Neural crest cell (in vitro differentiated cells): ENCODE measurements around the gene ZNHIT2. TPM values are rescaled to one million over a fixed set of nuclear protein-coding genes. Genes with fewer than 3 reads are reported as not detected.
A peak's percentile ranks its signal among the peaks of the same experiment; 100 is the strongest.

Experiments
- DNase-seq: peaks from one replicate; pipeline ENCODE4 v3.0.0; 2021; ENCODE audit warnings: low read depth, mixed read lengths, low spot score
- H3K27ac Mint-ChIP-seq: one replicate; pipeline ENCODE4 v1.8.0; 2021; ENCODE audit warnings: mild to moderate bottlenecking, mixed read lengths; ENCODE audit not compliant: unreplicated experiment
- H3K27me3 Mint-ChIP-seq: 2 replicates; pipeline ENCODE4 v1.8.0; 2021; ENCODE audit warnings: low read depth, mild to moderate bottlenecking, mixed read lengths
- H3K36me3 Mint-ChIP-seq: 2 replicates; pipeline ENCODE4 v1.8.0; 2021; ENCODE audit warnings: low read depth, mild to moderate bottlenecking, mixed read lengths
- H3K4me1 Mint-ChIP-seq: 2 replicates; pipeline ENCODE4 v1.8.0; 2021; ENCODE audit warnings: mixed read lengths
- H3K4me3 Mint-ChIP-seq: one replicate; pipeline ENCODE4 v1.8.0; 2021; ENCODE audit warnings: mild to moderate bottlenecking, mixed read lengths
- H3K9me3 Mint-ChIP-seq: 2 replicates; pipeline ENCODE4 v1.8.0; 2021; ENCODE audit warnings: mixed read lengths
- total RNA-seq: library from RNA; stranded (reverse); gene quantifications from 2 replicates; pipeline ENCODE4 v1.2.1, GENCODE V29; 2021
- TF ChIP-seq, protein P1 (sequence below): fragments of 200-600 bp; sonication (generic); conservative IDR thresholded peaks from 2 replicates; pipeline ENCODE4 v1.5.0; 2021; ENCODE audit warnings: antibody characterized with exemption, mild to moderate bottlenecking

Gene ZNHIT2
- total RNA-seq, 1 donor from 2014 or later = 8.0 TPM

DNA sequence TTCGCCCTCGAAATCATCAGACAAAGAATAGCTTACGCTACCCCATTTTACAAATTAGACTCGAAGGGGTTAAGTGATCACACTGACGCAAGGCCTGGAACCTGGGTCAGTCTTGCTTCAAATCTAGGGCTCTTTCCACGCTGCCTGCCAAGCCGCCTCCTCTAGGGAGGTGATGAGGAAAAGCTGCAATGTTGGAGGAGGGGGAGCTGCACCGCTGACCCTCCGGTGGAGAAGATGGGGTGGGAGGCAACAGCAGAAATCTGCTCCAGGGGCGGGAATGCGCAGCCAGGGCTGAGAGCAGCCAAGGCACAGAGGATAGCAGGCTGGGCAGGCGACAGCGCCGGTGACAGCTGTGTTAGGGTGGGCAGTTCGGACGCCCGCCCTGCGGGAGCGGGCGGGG, 16.2 kb upstream of the ZNHIT2 start:
- Mint-ChIP-seq H3K36me3 (no peaks in the 10 kb centered on the region), H3K27me3 (peaks cover 15% of the 10 kb centered on the region), H3K4me1 (peaks cover 29% of the 10 kb centered on the region), H3K9me3 (no peaks in the 10 kb centered on the region), H3K4me3 (peak overlapping the region; percentile 100), H3K27ac (peak overlapping the region; percentile 99)
- no peak for DNase-seq
- TF ChIP-seq, protein P1, sequence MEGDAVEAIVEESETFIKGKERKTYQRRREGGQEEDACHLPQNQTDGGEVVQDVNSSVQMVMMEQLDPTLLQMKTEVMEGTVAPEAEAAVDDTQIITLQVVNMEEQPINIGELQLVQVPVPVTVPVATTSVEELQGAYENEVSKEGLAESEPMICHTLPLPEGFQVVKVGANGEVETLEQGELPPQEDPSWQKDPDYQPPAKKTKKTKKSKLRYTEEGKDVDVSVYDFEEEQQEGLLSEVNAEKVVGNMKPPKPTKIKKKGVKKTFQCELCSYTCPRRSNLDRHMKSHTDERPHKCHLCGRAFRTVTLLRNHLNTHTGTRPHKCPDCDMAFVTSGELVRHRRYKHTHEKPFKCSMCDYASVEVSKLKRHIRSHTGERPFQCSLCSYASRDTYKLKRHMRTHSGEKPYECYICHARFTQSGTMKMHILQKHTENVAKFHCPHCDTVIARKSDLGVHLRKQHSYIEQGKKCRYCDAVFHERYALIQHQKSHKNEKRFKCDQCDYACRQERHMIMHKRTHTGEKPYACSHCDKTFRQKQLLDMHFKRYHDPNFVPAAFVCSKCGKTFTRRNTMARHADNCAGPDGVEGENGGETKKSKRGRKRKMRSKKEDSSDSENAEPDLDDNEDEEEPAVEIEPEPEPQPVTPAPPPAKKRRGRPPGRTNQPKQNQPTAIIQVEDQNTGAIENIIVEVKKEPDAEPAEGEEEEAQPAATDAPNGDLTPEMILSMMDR = no peak

DNA sequence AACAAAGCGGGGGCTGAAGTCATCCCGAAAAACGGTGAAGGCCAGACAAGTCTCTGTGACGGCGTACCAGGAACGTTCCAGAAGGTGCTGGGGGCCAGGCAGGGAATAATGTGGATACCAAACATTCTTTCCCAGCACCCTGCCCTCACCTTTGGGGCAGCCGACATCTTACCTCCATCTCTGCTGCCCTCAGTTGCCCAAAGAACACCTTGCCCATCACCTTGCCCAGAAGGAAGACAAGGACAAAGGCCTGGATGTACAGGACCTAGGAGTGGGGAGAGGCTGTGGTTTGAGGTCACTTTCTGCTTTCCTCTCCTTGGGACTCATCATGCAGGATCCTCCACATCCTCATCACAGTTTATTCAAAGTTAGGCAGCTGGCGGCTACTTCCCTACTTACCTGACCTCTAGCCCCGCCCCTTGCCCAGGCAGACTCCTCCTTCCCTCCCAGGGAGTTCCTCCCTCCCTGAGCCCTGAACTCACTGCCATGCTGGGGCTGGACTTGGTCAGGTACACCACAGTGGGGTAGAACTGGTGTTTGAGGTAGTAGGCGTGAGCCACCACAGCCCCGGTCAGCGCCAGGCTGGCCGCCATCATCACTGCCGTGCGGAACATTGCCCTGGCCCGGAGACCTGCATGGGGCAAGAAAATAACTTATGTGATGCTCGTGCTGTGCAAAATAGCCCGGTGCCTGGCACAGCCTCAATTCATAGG, 15.6 kb upstream of the ZNHIT2 start:
- Mint-ChIP-seq H3K4me1 (peaks cover 29% of the 10 kb centered on the region), H3K4me3 (peak overlapping the region; percentile 100), H3K9me3 (no peaks in the 10 kb centered on the region), H3K36me3 (no peaks in the 10 kb centered on the region), H3K27ac (peak overlapping the region; percentile 99), H3K27me3 (peaks cover 13% of the 10 kb centered on the region)
- DNase-seq = no peak
- TF ChIP-seq, protein P1 = no peak

DNA sequence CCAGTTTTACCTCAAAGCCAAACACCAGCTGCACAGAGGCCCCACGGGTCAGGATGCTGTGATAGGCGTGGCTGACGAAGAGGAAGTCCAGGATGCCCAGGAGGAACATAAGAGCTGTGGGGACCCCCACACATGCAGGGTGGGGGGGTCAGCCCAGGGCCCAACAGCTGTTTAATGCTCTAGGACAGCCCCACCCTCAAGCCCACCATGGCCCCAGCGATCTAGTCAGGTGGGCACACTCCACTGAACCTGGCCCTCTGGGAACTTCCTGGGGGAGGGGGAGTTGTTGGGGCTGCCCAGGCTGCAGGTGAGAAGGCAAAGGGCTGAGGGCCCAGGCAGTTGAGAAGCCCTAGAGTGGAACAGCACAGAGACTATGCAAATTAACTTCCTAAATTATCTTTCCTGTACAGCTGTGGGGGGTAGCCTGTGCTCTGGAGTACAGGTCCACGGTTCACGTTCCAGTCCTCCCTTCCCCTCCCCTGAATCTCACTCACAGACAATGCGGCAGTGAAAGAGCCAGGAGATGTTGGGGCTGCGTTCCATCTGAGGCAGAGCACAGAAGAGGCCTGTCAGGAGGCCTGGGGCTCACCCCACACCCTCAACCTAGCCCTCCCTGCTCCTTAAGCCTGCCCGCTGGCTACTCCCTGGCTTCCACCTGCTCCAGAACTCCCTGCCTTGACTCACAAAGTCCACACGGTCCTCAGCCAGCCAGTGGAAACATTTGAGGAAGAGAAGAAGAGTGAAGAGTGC, 14.9 kb upstream of the ZNHIT2 start:
- Mint-ChIP-seq H3K4me1 (peaks cover 29% of the 10 kb centered on the region), H3K27ac (no peak overlapping the region), H3K27me3 (peaks cover 11% of the 10 kb centered on the region), H3K9me3 (no peaks in the 10 kb centered on the region), H3K4me3 (peak overlapping the region; percentile 100), H3K36me3 (no peaks in the 10 kb centered on the region)
- TF ChIP-seq, protein P1 = no peak
- DNase-seq = no peak

DNA sequence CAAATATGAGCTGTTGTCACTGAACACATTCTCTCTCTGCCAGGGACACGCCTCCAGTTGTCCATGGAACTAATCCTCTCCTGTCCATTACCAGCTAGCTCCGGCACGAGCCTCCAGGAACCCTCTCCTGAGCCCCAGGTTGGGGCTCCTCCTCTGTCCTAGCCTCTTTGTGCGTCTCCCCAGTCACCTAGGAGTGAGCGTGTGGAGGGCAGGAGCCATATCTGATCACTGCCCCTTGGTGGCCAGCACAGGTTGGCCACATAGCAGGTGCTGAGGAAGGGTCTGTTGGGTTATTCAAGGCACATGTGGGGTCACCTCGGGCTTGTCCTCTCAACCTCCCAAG, 14.4 kb upstream of the ZNHIT2 start:
- Mint-ChIP-seq H3K4me3 (peak overlapping the region; percentile 100), H3K9me3 (no peaks in the 10 kb centered on the region)

DNA sequence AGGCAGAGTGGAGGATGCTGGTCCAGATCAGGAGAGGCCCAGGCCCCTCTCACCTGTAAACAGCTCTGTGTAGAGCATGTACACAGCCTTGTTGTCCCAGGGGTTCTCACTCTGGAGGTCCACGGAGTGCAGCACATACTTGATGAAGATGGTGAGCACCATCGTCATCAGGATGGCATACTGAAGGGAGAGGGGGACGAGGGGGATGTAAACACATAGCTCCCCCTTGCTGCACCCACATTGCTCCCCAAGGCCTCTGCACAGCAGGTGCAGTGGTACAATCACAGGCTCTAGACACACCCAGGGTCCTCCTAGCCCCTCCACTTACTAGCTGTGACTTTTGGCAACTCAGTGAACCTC, 13.9 kb upstream of the ZNHIT2 start:
- TF ChIP-seq, protein P1 = no peak
- Mint-ChIP-seq H3K27ac (no peak overlapping the region), H3K27me3 (peaks cover 7% of the 10 kb centered on the region), H3K4me1 (peaks cover 29% of the 10 kb centered on the region), H3K36me3 (peaks cover 2% of the 10 kb centered on the region), H3K4me3 (peak overlapping the region; percentile 100), H3K9me3 (no peaks in the 10 kb centered on the region)
- DNase-seq = no peak

More for the DNA sequence above, 14.4 kb upstream of the ZNHIT2 start:
- H3K27me3 Mint-ChIP-seq = peaks cover 9% of the 10 kb centered on the region
- H3K4me1 Mint-ChIP-seq = peaks cover 29% of the 10 kb centered on the region
- no peaks in the 10 kb centered on the region for H3K36me3 Mint-ChIP-seq
- no peak overlapping the region for H3K27ac Mint-ChIP-seq
- DNase-seq = no peak
- TF ChIP-seq, protein P1 = no peak
